Anterior cingulate cortex (tissue), 58 donors: Measurements from ENCODE around the gene ALKBH2.

ENCODE experiments used
- DNase-seq, 58 donors: peaks; one replicate each; lab custom pipeline; 2025; lab: John Stamatoyannopoulos, UW

ALKBH2 gene

GRCh38 chr12:109115404-109115757 is 22.1 kb upstream of the ALKBH2 start:
- DNase-seq = peak in 2 of 58 donors; percentile 41 to 50

GRCh38 chr12:109114644-109115043 is 21.4 kb upstream of the ALKBH2 start:
- DNase-seq = no peak

GRCh38 chr12:109113661-109114321 is 20.5 kb upstream of the ALKBH2 start:
- no peak for DNase-seq

GRCh38 chr12:109112720-109113465 is 19.6 kb upstream of the ALKBH2 start:
- no peak for DNase-seq

GRCh38 chr12:109110988-109111495 is 17.8 kb upstream of the ALKBH2 start:
- DNase-seq = peak in 57 of 58 donors; percentile 18 to 92 (median 80)

- DNase-seq = peak in 5 of 58 donors; percentile 17 to 40 (median 27)
These were observed 16.6 kb upstream of the ALKBH2 start for GRCh38 chr12:109109746-109110350.

GRCh38 chr12:109105176-109105575 is 11.9 kb upstream of the ALKBH2 start:
- no peak for DNase-seq

GRCh38 chr12:109102491-109102890 is 9.2 kb upstream of the ALKBH2 start:
- DNase-seq = no peak

- no peak for DNase-seq
These were observed 7.5 kb upstream of the ALKBH2 start for GRCh38 chr12:109100741-109101140.

- DNase-seq = no peak
These were observed 6.3 kb upstream of the ALKBH2 start for GRCh38 chr12:109099431-109100020.

GRCh38 chr12:109098651-109099050 is 5.4 kb upstream of the ALKBH2 start:
- DNase-seq = no peak

GRCh38 chr12:109098183-109098604 is 4.9 kb upstream of the ALKBH2 start:
- peak in 9 of 58 donors; percentile 74 to 85 (median 80) for DNase-seq

GRCh38 chr12:109097435-109098182 is 4.3 kb upstream of the ALKBH2 start, which contains the start of gene UNG:
Gene UNG, plus strand, starts transcription at chr12:109097597. Its CDS starts 83 bp downstream, at chr12:109097680.
- peak; percentile 76 to 98 (median 94) for DNase-seq

- no peak for DNase-seq
These were observed 3.8 kb upstream of the ALKBH2 start for GRCh38 chr12:109097140-109097434.

GRCh38 chr12:109092497-109093021 is 713 bp downstream of the ALKBH2 start:
- DNase-seq = no peak

- DNase-seq = peak in 1 of 58 donors; percentile 13
These were observed 3.6 kb downstream of the ALKBH2 start for GRCh38 chr12:109089683-109090082.

- no peak for DNase-seq
These were observed 4.5 kb downstream of the ALKBH2 start for GRCh38 chr12:109088818-109089217.

GRCh38 chr12:109087250-109087649 is 6.0 kb downstream of the ALKBH2 start:
- DNase-seq = no peak

- DNase-seq = no peak
These were observed 7.7 kb downstream of the ALKBH2 start for GRCh38 chr12:109085590-109085989.

- no peak for DNase-seq
These were observed 8.8 kb downstream of the ALKBH2 start for GRCh38 chr12:109084425-109084824.
